GM19043 (cell line): ENCODE data around the gene TEPSIN.
A peak's percentile ranks its signal among the peaks of the same experiment; 100 is the strongest.

ENCODE experiments used
- ATAC-seq: cut with Tn5 transposase; IDR thresholded peaks from one replicate; pipeline ENCODE4 v1.9.1; 2021; ENCODE audit warnings: low read depth; ENCODE audit not compliant: unreplicated experiment

The TEPSIN gene

DNA sequence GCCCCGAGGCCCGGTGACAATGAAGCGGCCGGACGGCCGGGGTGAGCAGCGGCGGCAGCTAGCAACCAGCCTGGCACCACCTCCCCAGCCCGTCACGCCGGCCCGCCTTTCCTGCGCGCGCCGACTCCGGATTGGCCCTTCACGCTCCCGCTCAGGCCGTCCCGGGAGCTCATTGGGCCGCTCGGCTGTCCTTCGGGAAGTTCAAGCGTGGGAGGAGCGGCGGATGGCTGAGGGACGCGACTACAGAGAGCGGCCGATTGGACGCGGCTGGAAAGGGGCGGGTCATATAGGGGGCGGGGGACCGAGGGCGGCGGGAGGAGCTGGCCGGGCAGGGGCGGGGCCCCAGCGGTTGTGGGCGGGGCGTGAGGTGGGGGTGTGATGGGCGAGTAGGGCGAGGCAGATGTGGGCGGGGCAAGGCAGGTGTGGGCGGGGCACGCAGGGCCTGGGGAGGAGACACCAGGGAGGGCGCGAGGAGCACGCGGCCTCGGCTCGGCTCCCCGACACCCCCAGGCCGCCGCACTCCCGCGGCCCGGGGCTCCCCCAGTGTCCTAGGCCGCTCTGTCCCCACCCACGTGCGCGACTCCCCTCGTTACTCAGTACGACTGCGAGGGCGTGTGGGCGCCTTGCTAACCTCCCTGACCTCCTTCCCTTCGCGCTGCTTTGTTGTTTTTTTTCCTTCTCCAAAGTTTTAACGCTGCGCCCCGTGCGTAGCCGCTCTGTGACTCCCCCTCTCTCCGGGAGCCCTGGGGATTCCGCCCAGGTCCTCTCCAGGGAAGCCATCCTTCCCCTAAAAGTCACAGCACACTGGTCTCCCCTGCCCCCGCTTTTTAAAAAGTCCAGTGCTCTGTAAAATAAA, 15.7 kb downstream of the TEPSIN start, which contains the start of gene CEP131:
TSS of gene CEP131 (minus strand) at position 60 of the 856 bp plus-strand sequence. CDS start 2,909 bp downstream, outside the sequence.
- peak; percentile 94 for ATAC-seq

DNA sequence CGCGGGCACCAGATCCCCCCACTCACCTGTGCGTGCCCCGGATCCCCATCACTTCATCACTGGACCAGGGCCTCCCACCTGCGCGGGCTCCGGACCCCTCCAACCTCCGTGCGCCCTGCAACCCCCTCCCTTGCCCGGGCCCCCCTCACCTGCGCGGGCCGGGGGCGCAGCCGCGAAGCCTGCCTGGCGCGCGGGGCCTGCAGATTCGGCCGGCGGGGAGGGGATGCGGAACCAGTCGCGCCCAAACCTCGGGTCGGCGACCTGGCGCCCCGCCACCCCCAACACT, 16.3 kb downstream of the TEPSIN start:
- no peak for ATAC-seq

DNA sequence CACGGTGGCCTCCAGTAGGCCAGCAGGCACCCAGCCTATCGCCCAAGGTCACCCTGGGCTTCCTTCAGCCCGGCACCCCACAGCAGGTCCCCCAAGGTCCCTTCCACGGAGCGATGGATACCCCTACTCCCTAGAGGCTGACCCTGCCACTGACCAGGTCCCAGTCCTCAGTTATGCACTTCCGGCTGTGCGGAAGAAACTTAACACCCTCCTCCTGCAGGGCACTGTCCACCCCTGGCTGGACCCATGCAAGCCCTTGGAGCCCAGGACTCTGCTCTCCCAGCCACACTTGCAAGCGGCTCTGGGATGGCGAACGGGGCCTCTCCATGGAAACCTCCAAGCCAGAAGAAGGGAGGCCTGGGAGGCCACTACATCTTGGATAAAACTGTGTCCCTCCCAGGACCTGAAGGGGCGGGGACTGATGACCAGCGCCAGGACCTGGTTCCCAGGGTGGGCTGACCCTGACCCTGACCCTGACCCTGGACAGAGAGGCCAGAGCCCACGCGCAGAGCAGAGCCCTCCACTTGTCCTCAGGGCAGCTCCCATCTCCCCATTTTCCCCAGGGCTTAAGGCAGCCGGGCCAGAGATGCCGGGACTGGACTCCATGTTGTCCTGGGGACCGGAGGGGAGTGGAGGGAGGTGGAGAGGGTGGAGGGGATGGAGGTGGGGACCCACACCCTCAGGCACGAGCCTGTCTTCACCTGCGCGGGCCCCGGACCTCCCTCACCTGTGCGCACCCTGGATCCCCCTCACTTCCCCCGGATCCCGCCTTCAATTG, 16.8 kb downstream of the TEPSIN start:
- ATAC-seq: no peak

GRCh38 chr17:81221371-81221841, 17.4 kb downstream of the TEPSIN start:
- no peak for ATAC-seq

DNA sequence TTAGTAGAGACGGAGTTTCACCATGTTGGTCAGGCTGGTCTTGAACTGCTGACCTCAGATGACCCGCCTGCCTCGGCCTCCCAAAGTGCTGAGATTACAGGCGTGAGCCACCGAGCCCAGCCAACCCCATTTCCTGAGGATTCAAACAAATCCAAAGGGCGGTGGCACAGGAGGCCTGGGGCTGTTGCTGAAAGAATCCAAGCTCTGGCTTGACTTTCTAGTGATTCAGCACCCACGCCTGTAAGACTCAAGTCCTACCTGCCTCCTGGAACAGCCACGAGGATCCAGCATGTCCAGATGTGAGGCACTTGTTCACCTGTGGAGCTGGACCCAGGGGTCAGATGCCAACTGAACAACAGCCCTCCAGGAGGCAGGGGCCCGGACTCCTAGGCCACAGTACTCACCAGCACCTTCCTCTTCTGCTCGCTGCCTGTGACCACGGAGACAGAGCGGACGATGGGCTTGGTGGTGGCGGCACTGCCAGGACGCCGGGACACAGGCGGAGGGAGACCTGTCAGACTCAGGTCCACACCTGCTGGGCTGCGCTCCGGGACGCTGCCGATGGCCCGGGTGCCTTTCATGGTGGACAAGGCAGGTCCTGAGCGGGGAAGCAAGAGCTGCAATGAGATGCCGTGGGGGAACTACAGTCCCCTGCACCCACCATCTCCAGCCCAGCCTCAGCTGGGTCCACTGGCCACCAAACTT, 19.2 kb downstream of the TEPSIN start:
- no peak for ATAC-seq

GRCh38 chr17:81218991-81219390, 19.9 kb downstream of the TEPSIN start:
- no peak for ATAC-seq

DNA sequence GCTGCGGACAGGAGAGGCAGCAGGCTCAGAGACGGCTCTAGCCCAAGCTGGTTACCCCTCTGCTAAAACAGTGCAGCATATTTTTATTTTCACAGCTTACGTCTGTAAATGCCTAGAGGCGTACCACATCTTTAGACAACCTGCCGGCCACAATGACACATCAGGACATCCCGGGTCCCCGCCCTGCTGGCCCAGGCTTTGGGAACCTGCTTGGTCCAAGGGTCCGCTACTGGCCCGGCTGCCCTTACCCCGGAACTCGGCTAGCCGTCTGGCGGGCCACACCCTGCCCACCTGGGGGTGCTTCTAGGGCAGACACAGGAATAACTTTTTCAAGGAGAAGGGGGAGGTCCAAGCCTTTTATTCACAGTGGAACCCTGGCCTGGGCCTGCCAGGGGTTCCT, 20.4 kb downstream of the TEPSIN start:
- no peak for ATAC-seq

DNA sequence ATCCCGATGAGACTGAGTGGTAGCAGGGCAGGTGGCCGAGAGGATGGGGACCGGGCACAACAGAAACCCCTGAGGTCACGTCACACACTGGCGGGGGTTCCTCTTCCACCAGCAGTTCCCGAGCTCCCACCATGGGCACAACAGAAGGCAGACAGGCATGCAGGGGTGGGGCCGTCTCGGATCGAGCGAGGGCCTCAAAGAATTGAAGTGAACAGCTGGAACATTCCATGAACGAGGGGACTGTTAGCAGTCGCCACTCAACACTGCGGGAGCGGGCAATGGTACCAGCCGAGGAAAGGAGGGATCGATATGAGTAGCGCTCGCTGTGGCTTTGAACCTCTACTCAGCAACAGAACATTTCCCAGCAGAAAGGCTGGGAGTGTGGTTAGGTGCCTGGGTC, 21.4 kb downstream of the TEPSIN start:
- no peak for ATAC-seq

- ATAC-seq: no peak
Observed at GRCh38 chr17:81213978-81214377, 24.9 kb downstream of the TEPSIN start.

- no peak for ATAC-seq
Observed at GRCh38 chr17:81212365-81212764, 26.5 kb downstream of the TEPSIN start.

DNA sequence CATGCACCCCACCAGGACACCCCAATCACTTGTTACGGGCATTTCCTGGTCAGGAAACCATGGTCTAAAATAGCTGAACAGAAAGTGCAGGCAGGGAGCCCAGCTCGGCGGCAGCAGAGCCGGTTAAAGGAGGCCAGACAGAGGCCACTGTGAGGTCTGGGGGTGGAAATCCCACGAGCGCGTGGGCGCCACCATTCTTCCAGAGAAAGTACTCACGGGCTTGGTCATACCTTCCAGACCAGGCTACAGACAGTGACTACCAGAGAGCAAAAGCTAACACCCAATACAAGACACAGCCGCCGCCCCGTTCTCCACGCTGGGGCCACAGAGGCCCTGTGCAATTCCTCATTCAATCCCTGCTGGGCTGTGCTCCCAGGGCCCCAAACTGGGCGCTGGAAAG, 28.0 kb downstream of the TEPSIN start:
- no peak for ATAC-seq

DNA sequence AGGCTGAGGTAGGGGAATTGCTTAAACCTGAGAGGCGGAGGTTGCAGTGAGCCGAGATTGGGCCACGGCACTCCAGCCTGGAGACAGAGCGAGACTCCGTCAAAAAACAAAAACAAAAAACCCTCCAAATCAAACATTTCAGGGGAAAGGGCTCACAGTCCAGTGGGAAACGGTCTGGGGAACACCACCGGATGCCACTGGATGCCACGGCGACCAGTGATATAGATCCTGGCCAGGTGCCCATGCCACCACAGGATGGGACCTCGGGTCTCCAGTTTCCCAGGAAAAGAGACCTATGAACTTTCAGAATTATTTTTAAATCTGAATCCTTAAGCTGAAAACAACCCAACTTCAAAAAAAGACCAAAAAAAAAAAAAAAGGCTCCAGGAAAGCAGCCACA, 28.4 kb downstream of the TEPSIN start:
- ATAC-seq: no peak

DNA sequence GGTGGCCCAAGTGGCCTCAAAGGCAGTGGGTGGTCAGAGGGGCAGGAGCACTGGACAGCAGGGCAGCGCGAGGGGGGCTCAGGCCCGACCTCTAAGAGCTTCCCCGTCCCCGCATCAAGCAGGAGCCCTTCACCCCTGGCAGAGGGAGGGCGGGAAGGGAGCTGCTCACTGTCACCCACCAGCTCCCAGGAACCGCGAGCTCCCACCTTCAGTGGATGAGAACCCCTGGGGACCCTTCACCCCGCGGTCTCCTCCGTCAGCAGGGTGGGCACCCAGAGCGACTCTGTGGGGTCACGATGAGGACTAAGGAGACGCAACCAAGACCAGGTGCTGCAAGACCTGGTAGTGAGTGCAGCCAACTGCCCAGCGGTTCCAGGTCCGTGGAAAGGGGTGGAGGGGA, 29.7 kb downstream of the TEPSIN start:
- ATAC-seq: no peak

DNA sequence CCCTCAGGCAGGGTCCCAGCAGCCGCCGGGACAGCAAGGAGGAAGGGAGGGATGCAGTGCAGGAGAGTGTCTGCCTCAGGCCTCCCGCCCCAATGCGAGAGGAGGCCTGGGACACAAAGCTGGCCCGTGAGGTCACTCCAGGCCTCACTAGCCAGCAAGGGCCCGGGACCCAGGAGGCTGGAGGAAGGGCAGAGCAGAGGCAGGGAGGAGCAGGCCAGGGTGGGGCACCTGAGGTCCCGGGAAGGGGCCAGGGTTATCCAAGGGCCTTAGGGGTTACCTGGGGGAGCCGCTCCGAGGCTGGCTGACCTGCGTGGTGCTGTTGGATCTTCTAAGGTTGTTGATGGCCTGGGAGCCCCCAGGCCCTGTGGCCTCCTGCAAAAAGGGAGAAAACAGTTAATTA, 30.2 kb downstream of the TEPSIN start:
- ATAC-seq: no peak

- no peak for ATAC-seq
Observed at GRCh38 chr17:81207610-81208581, 31.0 kb downstream of the TEPSIN start.

GRCh38 chr17:81206657-81207056, 32.2 kb downstream of the TEPSIN start:
- no peak for ATAC-seq

GRCh38 chr17:81206166-81206565, 32.7 kb downstream of the TEPSIN start:
- ATAC-seq: no peak

DNA sequence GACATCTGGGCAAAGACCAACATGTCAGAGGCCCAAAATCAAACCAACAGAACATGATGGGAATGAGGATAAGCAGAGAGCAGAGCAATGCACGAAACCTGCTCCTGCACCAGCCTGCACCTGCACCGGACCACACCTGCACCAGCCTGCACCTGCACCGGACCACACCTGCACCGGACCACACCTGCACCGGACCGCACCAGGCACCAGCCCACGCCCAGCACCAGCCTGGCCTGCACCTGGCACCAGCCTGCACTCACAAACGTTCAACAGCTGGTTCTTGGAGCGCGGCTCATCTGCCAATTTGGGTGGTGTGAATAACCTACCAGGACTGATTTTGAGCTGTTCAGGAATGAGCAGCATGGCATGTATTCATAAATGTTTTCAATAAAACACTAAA, 34.3 kb downstream of the TEPSIN start:
- no peak for ATAC-seq

- ATAC-seq: no peak
Observed at GRCh38 chr17:81203136-81203535, 35.7 kb downstream of the TEPSIN start.

DNA sequence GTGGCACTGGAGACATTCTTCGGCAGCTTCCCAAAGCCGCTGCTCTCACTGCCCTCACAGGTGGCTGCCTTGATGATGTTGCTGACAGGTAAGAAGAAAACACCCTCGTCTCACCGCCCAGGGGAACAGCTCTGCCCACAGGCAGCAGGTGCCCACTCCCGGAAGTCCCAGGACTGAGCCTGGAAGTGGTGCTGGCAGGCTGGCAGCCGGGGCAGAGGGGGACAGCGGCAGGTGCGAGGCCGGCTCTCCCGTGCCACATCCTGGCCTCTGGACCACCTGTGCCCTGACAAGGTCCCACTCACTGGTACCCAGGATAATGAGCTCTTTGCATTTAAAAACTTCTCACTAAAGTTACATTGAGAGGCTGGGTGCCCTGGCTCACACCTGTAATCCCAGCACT, 36.5 kb downstream of the TEPSIN start:
- ATAC-seq: no peak
